Astrocyte of the spinal cord (primary cell): ENCODE measurements around the gene GNG12.
A peak's percentile ranks its signal among the peaks of the same experiment; 100 is the strongest.

ENCODE experiments used
- DNase-seq: peaks from one replicate; pipeline ENCODE4 v3.0.0; 2011; ENCODE audit warnings: low read depth, low spot score
- H3K4me3 ChIP-seq: 2 replicates; pipeline ENCODE4 v1.5.1; 2011; ENCODE audit warnings: low read depth, mild to moderate bottlenecking, low read length, moderate library complexity
- CTCF ChIP-seq: IDR thresholded peaks from 2 replicates; pipeline ENCODE4 v1.5.1; 2012; ENCODE audit warnings: low read depth, mild to moderate bottlenecking, low read length, inconsistent platforms
- in situ Hi-C: cut with HindIII; loops from 2 replicates; pipeline ENCODE4 v1.10.0; 2017; ENCODE audit warnings: low sequenced_read_pairs

The GNG12 gene

GRCh38 chr1:67832737-67833601 lies at the start of gene GNG12:
Gene GNG12 (minus strand): TSS chr1:67833467. CDS start chr1:67707686, 125,781 bp downstream.
- in situ Hi-C loops: no loop called here
- TF ChIP-seq CTCF: no peak
- peak within 1 kb of the TSS; percentile 89 for H3K4me3 ChIP-seq
- peak; percentile 76 for DNase-seq

- TF ChIP-seq CTCF: no peak
- DNase-seq: no peak
- in situ Hi-C loops: no loop called here
- H3K4me3 ChIP-seq: no peak overlapping the region
Observed at GRCh38 chr1:67882196-67882958, 49.1 kb upstream of the GNG12 start.

GRCh38 chr1:67880056-67880601 lies 46.9 kb upstream of the GNG12 start:
- no peak for TF ChIP-seq CTCF
- no peak overlapping the region for H3K4me3 ChIP-seq
- peak; percentile 66 for DNase-seq
- in situ Hi-C loops: no loop called here

GRCh38 chr1:67879485-67879884 lies 46.2 kb upstream of the GNG12 start:
- in situ Hi-C loops: no loop called here
- no peak overlapping the region for H3K4me3 ChIP-seq
- no peak for DNase-seq
- no peak for TF ChIP-seq CTCF

GRCh38 chr1:67874501-67875111 lies 41.3 kb upstream of the GNG12 start:
- no peak overlapping the region for H3K4me3 ChIP-seq
- DNase-seq: peak; percentile 5
- in situ Hi-C loops: no loop called here
- no peak for TF ChIP-seq CTCF

GRCh38 chr1:67869233-67869632 lies 36.0 kb upstream of the GNG12 start:
- in situ Hi-C loops: no loop called here
- TF ChIP-seq CTCF: no peak
- no peak overlapping the region for H3K4me3 ChIP-seq
- DNase-seq: no peak
